Omental fat pad (tissue), 4 donors: ENCODE data around the gene SS18L1. TPM values are rescaled to one million over a fixed set of nuclear protein-coding genes. Genes with fewer than 3 reads are reported as not detected.
"Not testable (repeated sequence)": the region's sequence is repeated elsewhere in the genome, so short reads cannot be mapped to it uniquely, and the experiment has no call there.

ENCODE experiments used
- ATAC-seq: fragments of 150-250 bp; one replicate; pipeline ENCODE4 v1.9.1; 2016; ENCODE audit warnings: mild to moderate bottlenecking, moderate library complexity; ENCODE audit not compliant: low FRiP score
- DNase-seq: peaks from one replicate; pipeline ENCODE4 v3.0.0-alpha.2; 2019; ENCODE audit warnings: low spot score
- total RNA-seq, 4 donors: library from RNA; depleted of rRNA; stranded (reverse); fragments of >200 nt; gene quantifications; one replicate each; pipeline ENCODE4 v1.1.0, GENCODE V29; 2016
- TF ChIP-seq, protein P1 (sequence below), 3 donors: fragments of 450-650 bp; IDR thresholded peaks; one replicate each; pipeline ENCODE4 v1.5.1; 2016 to 2017; ENCODE audit warnings: antibody characterized with exemption in 3 of 3, mild to moderate bottlenecking in 3 of 3, moderate library complexity in 2 of 3

SS18L1 gene
- total RNA-seq, 4 donors from 2014 or later, result 10.3 to 23.4 (median 12.3) TPM

DNA sequence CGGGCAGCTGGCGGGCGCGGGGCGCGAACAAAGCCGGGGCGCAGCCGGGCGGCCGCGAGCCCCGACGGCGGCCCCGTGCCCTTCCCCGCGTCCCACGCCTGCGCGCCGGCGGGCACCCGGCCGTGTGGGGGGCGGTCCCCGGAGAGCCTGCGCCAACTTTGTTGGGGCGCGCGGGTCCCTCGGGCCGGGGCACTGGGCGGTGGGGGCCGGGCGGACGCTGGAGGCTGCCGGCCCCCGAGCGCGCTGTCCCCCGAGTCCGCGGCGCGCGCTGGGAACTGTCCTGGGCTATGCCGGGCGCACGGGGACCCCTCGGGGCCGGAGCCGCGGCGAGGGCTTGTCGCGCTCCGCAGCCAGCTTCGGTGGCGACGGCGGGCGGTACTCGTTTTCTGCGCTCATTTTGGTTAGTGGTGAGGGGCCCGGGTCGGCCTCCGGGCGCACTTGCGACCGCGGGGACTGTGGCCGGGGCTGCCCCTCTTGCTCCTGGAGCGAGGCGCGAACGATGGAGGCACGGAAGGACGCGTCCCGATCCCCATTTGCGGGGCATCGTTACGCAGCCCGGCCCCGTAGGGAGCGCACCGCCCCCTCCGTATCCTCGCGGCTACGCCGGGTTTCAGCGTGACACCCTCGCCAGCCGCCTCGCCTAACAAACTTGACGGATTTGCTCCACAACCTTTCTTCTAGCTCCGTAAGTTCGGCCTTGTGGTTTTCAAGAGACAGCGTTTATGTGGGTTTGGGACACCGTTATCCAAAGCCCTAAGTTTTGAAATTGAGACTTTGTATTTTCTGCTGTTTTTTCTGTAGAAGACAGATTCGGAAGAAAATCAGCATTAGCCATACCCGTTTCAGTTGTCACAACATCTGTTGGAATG lies 622 bp downstream of the SS18L1 start:
- DNase-seq (no peak), ATAC-seq (peak; percentile 35)

GRCh38 chr20:62145688-62146018 lies 2.1 kb downstream of the SS18L1 start:
- DNase-seq (no peak), ATAC-seq (no peak)
- TF ChIP-seq, protein P1, sequence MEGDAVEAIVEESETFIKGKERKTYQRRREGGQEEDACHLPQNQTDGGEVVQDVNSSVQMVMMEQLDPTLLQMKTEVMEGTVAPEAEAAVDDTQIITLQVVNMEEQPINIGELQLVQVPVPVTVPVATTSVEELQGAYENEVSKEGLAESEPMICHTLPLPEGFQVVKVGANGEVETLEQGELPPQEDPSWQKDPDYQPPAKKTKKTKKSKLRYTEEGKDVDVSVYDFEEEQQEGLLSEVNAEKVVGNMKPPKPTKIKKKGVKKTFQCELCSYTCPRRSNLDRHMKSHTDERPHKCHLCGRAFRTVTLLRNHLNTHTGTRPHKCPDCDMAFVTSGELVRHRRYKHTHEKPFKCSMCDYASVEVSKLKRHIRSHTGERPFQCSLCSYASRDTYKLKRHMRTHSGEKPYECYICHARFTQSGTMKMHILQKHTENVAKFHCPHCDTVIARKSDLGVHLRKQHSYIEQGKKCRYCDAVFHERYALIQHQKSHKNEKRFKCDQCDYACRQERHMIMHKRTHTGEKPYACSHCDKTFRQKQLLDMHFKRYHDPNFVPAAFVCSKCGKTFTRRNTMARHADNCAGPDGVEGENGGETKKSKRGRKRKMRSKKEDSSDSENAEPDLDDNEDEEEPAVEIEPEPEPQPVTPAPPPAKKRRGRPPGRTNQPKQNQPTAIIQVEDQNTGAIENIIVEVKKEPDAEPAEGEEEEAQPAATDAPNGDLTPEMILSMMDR (IDR thresholded peaks at IDR 0.05), result no peak

More for the DNA sequence above, 622 bp downstream of the SS18L1 start:
- TF ChIP-seq, protein P1 (IDR thresholded peaks at IDR 0.05), result no peak

- DNase-seq, result no peak
Observed at GRCh38 chr20:62146019-62146755, 2.6 kb downstream of the SS18L1 start.

GRCh38 chr20:62147125-62147524 lies 3.6 kb downstream of the SS18L1 start:
- TF ChIP-seq, protein P1 (IDR thresholded peaks at IDR 0.05), result no peak
- no peak for ATAC-seq
- no peak for DNase-seq

More at GRCh38 chr20:62146019-62146755, 2.6 kb downstream of the SS18L1 start:
- ATAC-seq, result no peak
- TF ChIP-seq, protein P1 (IDR thresholded peaks at IDR 0.05), result no peak

DNA sequence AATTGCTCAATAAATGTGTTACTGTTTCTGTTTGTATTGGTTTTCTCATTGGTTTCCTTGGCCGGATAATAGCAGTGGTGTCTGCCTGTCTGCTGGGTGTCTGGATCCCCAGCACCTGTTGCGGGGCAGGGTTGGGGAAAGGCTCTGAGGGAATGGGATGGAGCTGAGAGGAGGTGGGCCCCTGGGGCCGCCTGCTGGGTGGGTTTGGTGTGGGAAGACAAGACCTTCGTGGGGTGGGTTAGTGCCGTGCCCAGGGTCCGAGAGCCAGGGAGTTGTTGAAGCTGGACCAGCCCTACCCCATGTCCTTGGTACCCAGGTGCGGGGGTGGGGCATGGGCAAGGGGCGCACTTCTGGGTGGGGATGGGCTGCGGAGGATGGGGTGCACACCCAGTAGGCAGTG lies 4.0 kb downstream of the SS18L1 start:
- ATAC-seq, result no peak
- TF ChIP-seq, protein P1 (IDR thresholded peaks at IDR 0.05), result no peak

GRCh38 chr20:62148383-62148782 lies 4.8 kb downstream of the SS18L1 start:
- DNase-seq, ATAC-seq: not testable (repeated sequence)

More for the DNA sequence above, 4.0 kb downstream of the SS18L1 start:
- no peak for DNase-seq

GRCh38 chr20:62148908-62149314 lies 5.3 kb downstream of the SS18L1 start:
- ATAC-seq, result no peak
- DNase-seq, result no peak
- TF ChIP-seq, protein P1 (IDR thresholded peaks at IDR 0.05), result no peak
